Brain microvascular endothelial cell (primary cell): ENCODE results near the gene RAB8A.
A peak's percentile ranks its signal among the peaks of the same experiment; 100 is the strongest.
"Not testable (repeated sequence)": the region's sequence is repeated elsewhere in the genome, so short reads cannot be mapped to it uniquely, and the experiment has no call there.

Experiments
- DNase-seq: peaks from one replicate; pipeline ENCODE4 v3.0.0-alpha.2; 2020
- H3K27ac ChIP-seq: fragments of 250-450 bp; sonication (Bioruptor Pico); 2 replicates; pipeline ENCODE4 v1.5.1; 2020; ENCODE audit warnings: mild to moderate bottlenecking, moderate library complexity
- H3K27me3 ChIP-seq: fragments of 250-450 bp; sonication (Bioruptor Pico); replicated peaks from 2 replicates; pipeline ENCODE4 v1.5.1; 2020; ENCODE audit warnings: mild to moderate bottlenecking
- H3K36me3 ChIP-seq: fragments of 250-450 bp; sonication (Bioruptor Pico); replicated peaks from 2 replicates; pipeline ENCODE4 v1.5.1; 2020; ENCODE audit warnings: mild to moderate bottlenecking
- H3K4me3 ChIP-seq: 2 replicates; pipeline ENCODE4 v1.5.1; 2011; ENCODE audit warnings: low read depth, mild to moderate bottlenecking, control low read depth, low read length, moderate library complexity
- CTCF ChIP-seq: IDR thresholded peaks from 2 replicates; pipeline ENCODE4 v1.5.1; 2011; ENCODE audit warnings: low read depth, mild to moderate bottlenecking, moderate library complexity, low read length, control low read depth, inconsistent platforms; ENCODE audit errors: missing control alignments
- in situ Hi-C: cut with HindIII; loops from 2 replicates; pipeline ENCODE4 v1.10.0; 2017; ENCODE audit warnings: low sequenced_read_pairs, low pct_ligation_motif_present

RAB8A gene

GRCh38 chr19:16166417-16166816 is 54.7 kb downstream of the RAB8A start:
- in situ Hi-C loops = no loop called here
- TF ChIP-seq CTCF = no peak

DNA sequence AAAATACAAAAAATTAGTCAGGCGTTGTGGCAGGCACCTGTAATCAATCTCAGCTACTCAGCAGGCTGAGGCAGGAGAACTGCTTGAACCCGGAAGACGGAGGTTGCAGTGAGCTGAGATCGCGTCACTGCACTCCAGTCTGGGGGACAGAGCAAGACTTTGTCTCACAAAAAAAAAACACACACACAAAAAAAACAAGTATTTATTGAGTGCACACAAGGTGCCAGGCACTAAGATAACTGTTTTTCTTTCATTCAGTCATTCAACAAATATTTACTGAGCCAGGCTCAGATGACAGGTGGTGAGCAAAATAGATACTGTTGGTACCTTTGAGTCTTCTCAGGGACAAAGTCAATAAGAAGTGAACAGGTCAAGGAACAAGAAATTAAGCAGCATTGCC is 55.4 kb downstream of the RAB8A start:
- Histone ChIP-seq H3K4me3 (no peak overlapping the region), H3K27ac (no peak overlapping the region), H3K27me3 (no peaks in the 10 kb centered on the region), H3K36me3 (no peaks in the 10 kb centered on the region)
- no peak for DNase-seq
- in situ Hi-C loops = no loop called here
- TF ChIP-seq CTCF = no peak

More at GRCh38 chr19:16166417-16166816, 54.7 kb downstream of the RAB8A start:
- no peak for DNase-seq
- Histone ChIP-seq H3K27me3 (no peaks in the 10 kb centered on the region), H3K27ac (no peak overlapping the region), H3K4me3 (no peak overlapping the region), H3K36me3 (no peaks in the 10 kb centered on the region)

- in situ Hi-C loops = no loop called here
- no peak overlapping the region for H3K27ac ChIP-seq
- no peak overlapping the region for H3K4me3 ChIP-seq
- no peak for TF ChIP-seq CTCF
- no peaks in the 10 kb centered on the region for H3K27me3 ChIP-seq
- peak; percentile 54 for DNase-seq
- H3K36me3 ChIP-seq = no peaks in the 10 kb centered on the region
Observed at GRCh38 chr19:16168465-16169081, 56.9 kb downstream of the RAB8A start.

GRCh38 chr19:16170134-16170533 is 58.4 kb downstream of the RAB8A start:
- in situ Hi-C loops = no loop called here
- TF ChIP-seq CTCF = no peak
- Histone ChIP-seq H3K4me3 (no peak overlapping the region), H3K27me3 (no peaks in the 10 kb centered on the region), H3K36me3 (no peaks in the 10 kb centered on the region), H3K27ac (no peak overlapping the region)
- no peak for DNase-seq

- H3K27ac ChIP-seq = no peak overlapping the region
- no peak for TF ChIP-seq CTCF
- in situ Hi-C loops = no loop called here
- H3K4me3 ChIP-seq = no peak overlapping the region
- no peaks in the 10 kb centered on the region for H3K36me3 ChIP-seq
- DNase-seq = no peak
- no peaks in the 10 kb centered on the region for H3K27me3 ChIP-seq
Observed at GRCh38 chr19:16175954-16176353, 64.3 kb downstream of the RAB8A start.

GRCh38 chr19:16178866-16179265 is 67.2 kb downstream of the RAB8A start:
- H3K27ac ChIP-seq, in situ Hi-C loops, H3K4me3 ChIP-seq, H3K36me3 ChIP-seq, DNase-seq, H3K27me3 ChIP-seq: not testable (repeated sequence)
